ENCODE results near the gene WFDC8.

GRCh38 chr20:45506398-45506797, 72.7 kb downstream of the WFDC8 start:
- TF ChIP-seq CTCF (IDR thresholded peaks at IDR 0.05 in 8 of 11, conservative IDR thresholded peaks at IDR 0.05 in 3 of 11) (no peak), POLR2AphosphoS5 (IDR thresholded peaks at IDR 0.05) (no peak), POLR2A (IDR thresholded peaks at IDR 0.05) (no peak)

All from spleen (tissue), 7 donors.